GM19324 (cell line): ENCODE data around the gene PRKG1.

ENCODE experiments used
- ATAC-seq: cut with Tn5 transposase; IDR thresholded peaks from one replicate; pipeline ENCODE4 v1.9.1; 2021; ENCODE audit warnings: mild to moderate bottlenecking, moderate library complexity; ENCODE audit not compliant: unreplicated experiment, low FRiP score

Gene PRKG1

DNA sequence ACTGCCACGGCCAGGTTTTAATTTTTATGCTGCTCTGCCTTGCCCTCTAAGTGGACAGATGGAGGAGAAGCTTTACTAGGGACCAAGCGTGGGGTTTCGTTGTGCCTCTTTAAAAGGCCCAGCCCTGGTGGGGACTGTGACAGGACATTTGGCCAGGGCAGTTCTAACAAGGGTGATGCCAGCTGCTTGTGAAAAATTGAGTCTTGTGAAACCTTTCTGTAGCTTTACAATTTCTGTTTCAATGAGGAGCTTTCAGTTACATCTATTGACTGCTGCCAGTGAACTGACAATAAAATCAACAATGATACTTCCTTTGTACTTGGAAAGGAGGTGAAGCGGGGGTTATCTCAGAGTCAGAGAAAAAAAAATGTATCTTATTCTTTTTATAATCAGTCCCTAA lies 858.2 kb downstream of the PRKG1 start:
- peak; percentile 65 for ATAC-seq

DNA sequence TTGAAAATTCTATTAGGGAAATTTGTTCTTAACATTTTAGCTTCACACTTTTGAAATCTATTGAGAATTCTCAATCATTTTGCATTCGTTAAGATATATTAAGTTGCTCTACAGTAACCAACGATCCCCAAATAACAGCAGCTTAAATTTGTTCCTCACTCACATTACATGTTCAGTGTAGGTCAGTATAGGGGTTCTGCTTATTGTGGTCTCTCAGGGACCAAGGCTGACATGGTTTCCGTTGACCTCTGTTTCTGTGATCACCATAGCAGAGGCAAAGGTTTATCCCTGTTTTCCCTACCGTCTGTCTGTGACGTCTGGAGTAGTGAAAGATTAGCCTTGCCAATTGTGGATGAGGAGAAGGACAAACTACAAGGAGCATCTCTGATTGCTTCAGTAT lies 860.1 kb downstream of the PRKG1 start:
- ATAC-seq, result no peak

DNA sequence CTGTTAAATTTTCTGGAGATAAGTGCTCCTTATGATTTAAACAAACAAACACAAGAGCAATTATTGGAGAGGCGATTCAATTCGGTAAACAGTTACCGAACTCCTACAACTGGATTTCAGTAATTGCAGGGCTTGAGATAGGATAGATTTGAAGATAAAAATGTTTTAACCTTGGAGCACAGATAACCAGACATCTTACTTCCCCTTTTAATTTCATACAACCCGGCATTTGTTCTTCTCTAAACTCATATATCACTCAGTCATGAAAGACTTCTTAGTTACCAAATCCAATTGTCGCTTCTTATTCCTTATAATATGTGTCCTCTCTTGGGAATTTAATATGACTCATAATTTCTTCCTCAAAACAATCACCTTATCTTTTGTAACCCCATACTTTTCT lies 861.1 kb downstream of the PRKG1 start:
- no peak for ATAC-seq

DNA sequence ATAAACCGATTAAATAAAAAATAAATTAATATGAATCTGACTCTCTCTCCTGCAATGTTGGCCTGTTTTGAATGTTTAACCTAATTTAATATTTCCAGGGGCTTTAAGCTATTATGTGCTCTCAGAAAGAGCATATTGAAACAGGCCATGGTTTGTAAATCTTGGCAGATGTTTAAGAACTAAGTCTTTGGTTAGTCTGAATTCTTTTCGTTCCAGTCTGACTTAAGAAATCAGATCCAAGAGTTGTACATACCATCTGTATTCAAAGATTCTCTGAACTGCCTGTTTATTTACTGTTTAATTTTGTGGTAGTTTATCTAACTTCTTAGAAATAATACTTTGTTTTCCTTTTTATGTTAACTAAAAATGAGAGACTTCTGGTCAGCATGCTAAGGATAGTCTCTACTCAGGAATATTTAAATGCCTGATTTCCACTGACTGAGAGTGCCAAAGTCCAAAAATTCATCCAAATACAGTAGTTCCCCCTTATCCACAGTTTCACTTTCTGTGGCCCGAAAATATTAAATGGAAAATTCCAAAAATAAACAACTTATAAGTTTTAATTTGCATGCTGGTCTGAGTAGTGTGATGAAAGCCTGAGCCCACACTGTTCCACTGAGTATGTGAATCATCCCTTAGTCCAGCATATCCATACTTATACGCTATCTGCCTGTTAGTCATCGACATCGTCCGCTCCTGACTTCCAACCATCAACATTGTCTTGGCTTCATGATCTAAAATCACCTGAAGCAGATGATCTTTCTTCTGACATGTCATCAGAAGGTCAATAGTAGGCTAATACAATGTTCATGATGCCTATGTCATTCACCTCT lies 863.2 kb downstream of the PRKG1 start:
- no peak for ATAC-seq

DNA sequence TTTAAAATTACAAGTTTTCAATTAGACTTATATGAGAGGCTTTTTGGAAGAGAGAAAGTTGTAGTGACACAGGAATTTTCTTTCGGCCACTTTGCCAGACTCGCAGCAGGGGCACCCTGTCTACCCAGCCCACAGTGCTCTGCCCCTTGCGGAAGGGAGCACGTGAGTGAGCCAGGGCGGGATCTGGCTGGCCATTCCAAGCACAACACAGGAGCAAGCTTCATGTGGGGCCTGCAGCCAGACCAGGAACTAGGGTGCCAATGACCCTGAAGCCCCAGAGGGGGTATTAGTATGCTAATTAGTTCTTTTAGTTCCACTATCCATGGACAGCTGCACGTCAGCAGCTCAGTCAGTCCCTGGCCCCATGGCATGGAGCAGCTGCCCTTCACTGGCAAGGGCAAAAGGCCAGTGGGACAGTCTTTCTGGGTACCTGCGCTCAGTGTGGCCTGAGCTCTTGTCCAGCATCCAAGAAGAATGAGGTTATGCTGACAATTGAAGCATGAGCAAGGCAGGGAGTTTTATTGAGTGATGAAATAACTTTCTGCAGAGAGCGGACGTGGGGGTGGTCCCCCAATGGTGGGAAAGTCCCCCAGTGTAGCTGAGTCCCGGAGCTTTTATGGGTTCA lies 876.2 kb downstream of the PRKG1 start:
- ATAC-seq, result no peak

GRCh38 chr10:51950996-51951555 lies 876.8 kb downstream of the PRKG1 start:
- ATAC-seq, result no peak

DNA sequence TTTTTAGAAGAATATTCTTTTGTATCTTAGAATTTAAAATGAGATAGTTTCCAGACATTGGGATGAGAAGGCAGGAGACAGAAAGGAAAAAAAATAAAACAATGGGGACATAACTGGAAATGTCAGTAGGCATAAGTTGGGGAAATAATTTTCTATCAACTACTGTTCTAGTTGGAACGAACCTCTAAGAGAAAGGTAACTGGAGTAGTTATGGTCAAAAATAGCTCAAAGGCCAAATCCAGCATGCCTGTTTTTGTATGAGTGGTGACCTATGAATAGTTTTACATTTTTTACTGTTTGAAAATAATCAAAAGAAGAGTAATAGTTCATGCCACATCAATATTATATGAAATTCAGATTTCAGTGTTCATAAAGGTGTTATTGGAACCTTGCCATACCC lies 877.3 kb downstream of the PRKG1 start:
- ATAC-seq, result no peak

DNA sequence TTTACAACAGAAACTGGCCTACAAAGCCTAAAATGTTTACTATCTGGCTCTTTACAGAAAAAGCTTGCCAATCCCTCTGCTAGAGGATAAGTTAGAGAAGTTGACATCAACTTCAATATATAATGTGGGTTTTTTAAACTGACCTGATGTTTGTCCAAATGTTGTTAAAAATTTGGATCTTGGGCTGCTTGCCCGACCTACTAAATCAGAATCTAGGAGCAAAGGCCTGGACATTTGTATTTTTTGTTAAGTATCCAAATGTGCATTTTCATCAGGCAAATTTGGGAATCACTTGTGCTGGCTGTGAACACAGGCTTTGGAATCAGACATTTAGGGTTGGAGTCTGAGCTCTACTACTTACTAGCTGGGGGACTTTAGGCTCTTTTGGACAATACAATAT lies 877.8 kb downstream of the PRKG1 start:
- ATAC-seq, result no peak

DNA sequence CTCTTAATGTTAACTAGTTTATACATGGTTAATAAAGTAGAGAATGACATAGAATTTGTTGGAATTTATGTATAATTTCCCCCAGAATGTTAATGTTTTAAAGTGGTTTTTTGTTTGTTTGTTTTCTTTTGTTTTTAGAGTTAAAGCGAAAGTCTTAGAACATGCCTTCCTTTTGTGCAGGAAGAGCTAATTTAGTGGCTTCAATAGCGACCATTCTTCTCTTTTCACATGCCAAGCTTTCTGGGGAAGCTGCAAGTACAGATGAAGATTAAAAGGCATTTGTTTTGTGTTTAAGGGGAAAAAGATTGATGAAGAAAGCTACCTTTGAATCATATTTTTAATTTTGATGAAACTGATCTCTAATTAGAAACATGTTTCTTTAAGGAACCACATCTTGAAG lies 881.4 kb downstream of the PRKG1 start:
- ATAC-seq, result no peak

GRCh38 chr10:51956822-51957221 lies 882.5 kb downstream of the PRKG1 start:
- ATAC-seq, result no peak

- ATAC-seq, result no peak
Observed at GRCh38 chr10:51960494-51960895, 886.2 kb downstream of the PRKG1 start.

GRCh38 chr10:51961401-51961800 lies 887.1 kb downstream of the PRKG1 start:
- ATAC-seq, result no peak

DNA sequence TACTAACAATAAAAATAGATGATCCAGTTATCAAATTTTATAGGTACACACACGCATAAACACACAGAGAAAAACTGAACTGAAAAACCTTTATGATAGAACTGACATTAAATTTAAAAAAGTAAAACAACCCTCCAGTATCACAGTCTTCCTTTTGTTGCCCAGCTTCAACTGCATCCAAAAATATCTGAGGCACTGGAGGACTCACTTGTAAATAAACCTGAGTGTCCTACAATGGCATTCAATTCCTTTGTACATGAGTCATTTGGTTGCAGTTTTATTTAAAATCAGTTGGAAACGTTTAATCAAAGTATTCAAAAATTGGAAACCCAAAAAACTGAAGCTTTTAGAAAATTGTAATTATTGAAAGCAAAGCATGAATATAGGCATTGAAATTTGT lies 890.3 kb downstream of the PRKG1 start:
- ATAC-seq, result no peak

GRCh38 chr10:51965451-51965850 lies 891.2 kb downstream of the PRKG1 start:
- ATAC-seq, result no peak

DNA sequence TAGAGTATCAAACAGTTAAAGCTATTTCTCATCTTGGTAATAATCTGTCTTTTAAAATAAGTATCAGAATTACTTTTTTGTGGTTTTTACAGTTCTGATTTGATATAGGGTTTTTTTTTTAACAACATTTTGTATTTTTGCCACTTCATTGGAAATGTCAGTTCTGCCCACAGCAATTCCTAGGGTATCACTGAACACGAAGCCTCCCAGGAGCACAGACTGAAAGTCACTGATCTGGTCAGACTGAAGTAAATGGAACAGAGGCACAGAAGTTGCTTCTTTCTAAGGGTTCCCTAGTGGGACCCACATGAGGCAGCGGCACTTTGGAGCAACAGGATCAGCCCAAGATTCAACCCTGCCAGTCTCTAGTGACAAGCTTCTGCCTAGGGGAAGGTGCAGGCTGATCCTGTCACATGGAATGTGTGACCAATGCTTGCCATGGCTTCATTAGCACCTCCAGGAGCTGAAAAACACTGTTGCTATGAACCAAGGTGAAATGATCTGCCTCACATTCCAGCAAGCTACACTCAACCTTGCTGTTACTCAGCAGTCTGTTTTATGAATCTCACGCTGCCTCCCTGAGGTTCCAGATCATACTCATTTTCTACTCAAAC lies 898.6 kb downstream of the PRKG1 start:
- ATAC-seq, result no peak

- ATAC-seq, result no peak
Observed at GRCh38 chr10:51980752-51981151, 906.5 kb downstream of the PRKG1 start.

GRCh38 chr10:51981731-51982130 lies 907.4 kb downstream of the PRKG1 start:
- ATAC-seq, result no peak

DNA sequence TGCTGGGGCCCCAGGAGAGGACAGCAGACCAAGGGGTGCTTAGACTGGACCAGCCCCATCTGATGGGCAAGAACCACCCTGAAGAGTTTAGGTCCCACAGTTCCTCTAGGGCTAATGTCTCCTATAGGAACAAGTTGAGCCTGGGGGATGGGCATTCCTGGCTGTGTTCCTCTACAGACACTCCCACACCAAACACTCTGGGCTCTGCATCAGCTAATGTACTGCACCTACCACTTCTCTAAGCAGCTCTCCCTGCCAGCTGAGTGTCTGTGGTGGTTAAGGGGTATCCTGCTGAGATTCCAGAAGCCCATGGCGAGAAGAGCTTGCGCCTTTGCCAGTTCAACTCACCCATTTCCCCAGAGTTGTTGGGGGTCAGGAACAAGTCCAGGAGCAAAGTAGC lies 909.2 kb downstream of the PRKG1 start:
- ATAC-seq, result no peak

DNA sequence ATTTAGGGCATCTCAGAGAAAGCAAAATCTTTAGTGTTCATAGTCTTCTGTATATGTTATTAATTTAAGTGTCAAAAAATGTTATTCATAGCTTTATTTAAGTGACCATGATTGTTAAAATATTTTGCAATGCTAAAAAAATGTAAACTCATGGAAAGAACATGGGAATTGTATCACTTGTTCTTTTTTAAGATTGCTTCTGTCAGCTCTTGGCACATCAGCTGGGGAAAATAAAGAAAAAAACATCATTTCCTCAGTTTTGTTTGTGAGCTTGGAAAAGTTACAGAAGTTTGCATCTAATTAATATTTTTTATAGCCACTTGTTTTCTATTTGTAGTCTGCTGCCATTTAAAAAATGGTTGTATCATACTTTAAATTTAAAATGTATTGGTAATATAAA lies 911.0 kb downstream of the PRKG1 start:
- no peak for ATAC-seq

DNA sequence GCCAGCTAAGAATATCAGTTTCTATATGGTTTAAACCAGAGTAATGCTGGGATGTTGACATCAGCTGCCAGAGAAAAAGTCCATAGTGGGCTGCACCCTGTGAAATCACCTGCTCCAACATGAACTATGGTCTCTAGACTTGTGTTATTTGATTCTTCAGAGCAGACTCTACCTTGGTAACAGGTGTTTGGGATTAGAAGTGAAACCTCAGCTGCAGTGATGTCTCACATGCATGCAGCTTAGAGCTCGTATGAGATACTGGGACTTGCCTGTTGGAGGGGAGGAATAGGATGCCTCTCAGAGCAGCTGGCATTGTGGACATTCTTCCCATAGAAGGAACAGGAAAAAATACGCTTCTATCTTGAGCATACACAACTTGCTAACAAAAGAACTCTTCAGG lies 912.2 kb downstream of the PRKG1 start:
- no peak for ATAC-seq

DNA sequence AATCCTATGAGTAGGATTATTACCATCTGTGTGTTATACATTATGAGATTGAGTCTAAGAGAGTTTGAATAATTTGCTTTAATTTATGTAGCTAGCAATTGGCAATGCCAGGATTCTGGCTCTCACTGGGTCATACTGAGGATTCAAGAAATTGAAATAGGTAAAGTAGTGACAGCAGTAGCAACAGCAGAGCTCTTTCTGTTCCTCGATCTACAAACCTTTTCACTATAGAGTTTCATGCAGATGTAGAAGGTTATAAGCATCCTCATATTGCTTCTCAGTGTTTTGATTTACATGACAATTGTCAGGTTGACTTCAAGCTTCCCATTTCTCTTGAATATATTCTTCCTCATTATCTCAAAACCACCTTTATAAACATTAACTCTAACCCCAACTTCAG lies 919.2 kb downstream of the PRKG1 start:
- no peak for ATAC-seq

DNA sequence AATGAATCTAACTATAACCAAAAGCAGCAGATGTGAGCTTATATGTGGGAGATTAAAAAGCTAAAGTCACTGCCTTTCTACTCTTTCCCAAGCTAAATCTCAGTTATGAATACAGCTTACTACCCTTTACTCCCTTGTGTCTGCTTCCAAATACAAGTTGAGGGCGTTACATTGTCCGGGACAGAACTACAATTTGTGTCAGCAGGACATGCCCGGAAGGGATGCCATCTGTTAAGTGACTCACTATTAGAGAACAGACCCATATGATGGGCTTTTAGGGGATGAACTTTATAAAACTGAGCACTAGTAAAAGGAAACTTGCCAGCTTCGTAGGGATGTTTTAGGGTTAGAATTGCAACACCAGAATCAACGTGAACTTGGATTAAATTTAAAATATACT lies 924.8 kb downstream of the PRKG1 start:
- no peak for ATAC-seq
